Liver (tissue), 9 donors: ENCODE results near the gene USP44. TPM values are rescaled to one million over a fixed set of nuclear protein-coding genes. Genes with fewer than 3 reads are reported as not detected.

Source experiments
- DNase-seq: peaks from one replicate; pipeline ENCODE4 v3.0.0-alpha.2; 2017; ENCODE audit warnings: low spot score
- H3K27ac ChIP-seq, 2 donors: one replicate each; pipeline ENCODE4 v1.7.0; 2013; ENCODE audit warnings: inconsistent platforms in 2 of 2, low read length in 2 of 2, control low read depth in 1 of 2, low read depth in 1 of 2, mild to moderate bottlenecking in 1 of 2
- H3K27me3 ChIP-seq, 4 donors: one replicate each; pipeline versions ENCODE4 v1.6.1 to v1.7.0; 2013; ENCODE audit warnings: low read length in 3 of 4, inconsistent platforms in 1 of 4, mild to moderate bottlenecking in 1 of 4, moderate library complexity in 1 of 4; ENCODE audit not compliant: control insufficient read depth in 4 of 4, insufficient read depth in 4 of 4
- H3K36me3 ChIP-seq, 4 donors: one replicate each; pipeline versions ENCODE4 v1.6.1 to v1.7.0; 2013; ENCODE audit warnings: low read length in 3 of 4, mild to moderate bottlenecking in 3 of 4, low read depth in 1 of 4, moderate library complexity in 1 of 4; ENCODE audit not compliant: control insufficient read depth in 4 of 4, insufficient read depth in 3 of 4
- H3K4me1 ChIP-seq, 4 donors: one replicate each; pipeline versions ENCODE4 v1.6.1 to v1.7.0; 2013; ENCODE audit warnings: low read length in 3 of 4, mild to moderate bottlenecking in 3 of 4, moderate library complexity in 1 of 4; ENCODE audit not compliant: control insufficient read depth in 4 of 4, insufficient read depth in 4 of 4
- H3K4me3 ChIP-seq, 3 donors: one replicate each; pipeline versions ENCODE4 v1.6.1 to v1.7.0; 2013; ENCODE audit warnings: low read length in 3 of 3, control low read depth in 1 of 3, low read depth in 1 of 3, mild to moderate bottlenecking in 1 of 3
- H3K9ac ChIP-seq, 2 donors: one replicate each; pipeline ENCODE4 v1.7.0; 2013; ENCODE audit warnings: low read length in 2 of 2, mild to moderate bottlenecking in 2 of 2, moderate library complexity in 2 of 2, control low read depth in 1 of 2, low read depth in 1 of 2
- H3K9me3 ChIP-seq, 4 donors: one replicate each; pipeline versions ENCODE4 v1.6.1 to v1.7.0; 2013; ENCODE audit warnings: low read length in 3 of 4; ENCODE audit not compliant: control insufficient read depth in 4 of 4
- EGR1 ChIP-seq, 2 donors: IDR thresholded peaks; 2 replicates each; pipeline ENCODE4 v1.6.1; 2016 to 2018; ENCODE audit warnings: antibody characterized with exemption in 2 of 2, low read depth in 2 of 2
- FOXA1 ChIP-seq: IDR thresholded peaks from 2 replicates; pipeline ENCODE4 v1.6.1; 2016; ENCODE audit warnings: antibody characterized with exemption
- FOXA2 ChIP-seq: IDR thresholded peaks from 2 replicates; pipeline ENCODE4 v1.6.1; 2016; ENCODE audit warnings: antibody characterized with exemption
- GABPA ChIP-seq, 2 donors: IDR thresholded peaks in 1 of 2; conservative IDR thresholded peaks in 1 of 2; 2 replicates each; pipeline ENCODE4 v1.6.1; 2016; ENCODE audit warnings: antibody characterized with exemption in 2 of 2, mild to moderate bottlenecking in 1 of 2, moderate library complexity in 1 of 2
- HNF4A ChIP-seq, 2 donors: conservative IDR thresholded peaks; 2 replicates each; pipeline ENCODE4 v1.6.1; 2016; ENCODE audit warnings: antibody characterized with exemption in 2 of 2, mild to moderate bottlenecking in 2 of 2
- HNF4G ChIP-seq: IDR thresholded peaks from 2 replicates; pipeline ENCODE4 v1.6.1; 2016; ENCODE audit warnings: antibody characterized with exemption
- JUND ChIP-seq, 2 donors: IDR thresholded peaks; 2 replicates each; pipeline ENCODE4 v1.6.1; 2016; ENCODE audit warnings: antibody characterized with exemption in 2 of 2
- NR2F2 ChIP-seq: IDR thresholded peaks from 2 replicates; pipeline ENCODE4 v1.6.1; 2016; ENCODE audit warnings: antibody characterized with exemption
- RXRA ChIP-seq, 2 donors: IDR thresholded peaks; 2 replicates each; pipeline ENCODE4 v1.6.1; 2017 to 2018; ENCODE audit warnings: antibody characterized with exemption in 2 of 2, mild to moderate bottlenecking in 1 of 2
- SP1 ChIP-seq: IDR thresholded peaks from 2 replicates; pipeline ENCODE4 v1.6.1; 2018; ENCODE audit warnings: antibody characterized with exemption, mild to moderate bottlenecking
- TAF1 ChIP-seq: conservative IDR thresholded peaks from 2 replicates; pipeline ENCODE4 v1.6.1; 2016; ENCODE audit warnings: antibody characterized with exemption, mild to moderate bottlenecking
- YY1 ChIP-seq: IDR thresholded peaks from 2 replicates; pipeline ENCODE4 v1.6.1; 2016; ENCODE audit warnings: antibody characterized with exemption, mild to moderate bottlenecking
- WGBS: extraction: QIAGEN DNeasy Blood & Tissue Kit; methylation state at CpG from one replicate; pipeline ENCODE4 v1.1.7; 2013; 5-methylcytosine and 5-hydroxymethylcytosine counted together
- polyA plus RNA-seq, 2 donors: library from polyadenylated mRNA; stranded (reverse) in 1 of 2; unstranded in 1 of 2; fragments of 200-250 nt in 1 of 2; fragments of >200 nt in 1 of 2; fragmentation: Nextera tagmentation in 1 of 2; extraction: Ambion mirVana in 1 of 2; gene quantifications; one replicate each; pipeline versions ENCODE4 v1.2.1 to v1.2.3, GENCODE V29; 2013 to 2015
- total RNA-seq, 2 donors: library from RNA; depleted of rRNA; stranded (reverse); fragments of >200 nt; gene quantifications; one replicate each; pipeline ENCODE4 v1.2.3, GENCODE V29; 2014
- TF ChIP-seq, protein P1 (sequence below): IDR thresholded peaks from 2 replicates; pipeline ENCODE4 v1.6.1; 2016; ENCODE audit warnings: antibody characterized with exemption, mild to moderate bottlenecking
- TF ChIP-seq, protein P2 (sequence below): fragments of 150-350 bp; IDR thresholded peaks from 2 replicates; pipeline ENCODE4 v1.5.1; 2017; ENCODE audit warnings: improper control_type of control experiment, low read depth, low read length; ENCODE audit not compliant: missing input control
- TF ChIP-seq, protein P3 (sequence below): IDR thresholded peaks from 2 replicates; pipeline ENCODE4 v1.6.1; 2016; ENCODE audit warnings: antibody characterized with exemption
- TF ChIP-seq, protein P4 (sequence below): IDR thresholded peaks from 2 replicates; pipeline ENCODE4 v1.6.1; 2016; ENCODE audit warnings: antibody characterized with exemption
- donor health status: healthy.
- donor health status: healthy.
- donor health status: healthy.
- donor health status: healthy.
- donor health status: healthy.

The USP44 gene
- total and polyA plus RNA-seq, 4 donors: 0.03 to 0.33 (median 0.14) TPM; not detected in 1

DNA sequence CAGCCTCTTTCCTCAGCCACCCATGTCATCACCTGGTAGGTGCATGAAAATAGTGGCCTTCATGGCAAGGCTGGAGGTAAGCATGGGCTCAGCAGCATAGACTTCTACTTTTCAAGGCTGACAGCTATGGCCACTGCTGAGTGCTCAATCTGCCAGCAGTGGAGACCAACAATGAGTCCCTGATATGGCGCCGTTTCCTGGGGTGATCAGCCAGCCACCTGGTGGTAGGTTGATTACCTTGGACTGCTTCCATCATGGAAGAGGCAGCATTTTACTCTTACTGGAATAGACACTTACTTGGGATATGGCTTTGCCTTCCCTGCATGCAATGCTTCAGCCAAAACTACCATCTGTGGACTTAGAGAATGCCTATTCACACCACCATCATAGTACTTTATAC lies 39.5 kb upstream of the USP44 start:
- no peaks in the 10 kb centered on the region for H3K36me3 ChIP-seq
- no peak overlapping the region for H3K4me3 ChIP-seq
- H3K9ac ChIP-seq: no peak overlapping the region
- DNase-seq: no peak
- H3K9me3 ChIP-seq: no peaks in the 10 kb centered on the region
- H3K27ac ChIP-seq: no peak overlapping the region
- 89% methylated on average over 2 of the region's 2 CpGs for WGBS
- H3K27me3 ChIP-seq: no peaks in the 10 kb centered on the region
- no peaks in the 10 kb centered on the region for H3K4me1 ChIP-seq
- TF ChIP-seq, protein P1, sequence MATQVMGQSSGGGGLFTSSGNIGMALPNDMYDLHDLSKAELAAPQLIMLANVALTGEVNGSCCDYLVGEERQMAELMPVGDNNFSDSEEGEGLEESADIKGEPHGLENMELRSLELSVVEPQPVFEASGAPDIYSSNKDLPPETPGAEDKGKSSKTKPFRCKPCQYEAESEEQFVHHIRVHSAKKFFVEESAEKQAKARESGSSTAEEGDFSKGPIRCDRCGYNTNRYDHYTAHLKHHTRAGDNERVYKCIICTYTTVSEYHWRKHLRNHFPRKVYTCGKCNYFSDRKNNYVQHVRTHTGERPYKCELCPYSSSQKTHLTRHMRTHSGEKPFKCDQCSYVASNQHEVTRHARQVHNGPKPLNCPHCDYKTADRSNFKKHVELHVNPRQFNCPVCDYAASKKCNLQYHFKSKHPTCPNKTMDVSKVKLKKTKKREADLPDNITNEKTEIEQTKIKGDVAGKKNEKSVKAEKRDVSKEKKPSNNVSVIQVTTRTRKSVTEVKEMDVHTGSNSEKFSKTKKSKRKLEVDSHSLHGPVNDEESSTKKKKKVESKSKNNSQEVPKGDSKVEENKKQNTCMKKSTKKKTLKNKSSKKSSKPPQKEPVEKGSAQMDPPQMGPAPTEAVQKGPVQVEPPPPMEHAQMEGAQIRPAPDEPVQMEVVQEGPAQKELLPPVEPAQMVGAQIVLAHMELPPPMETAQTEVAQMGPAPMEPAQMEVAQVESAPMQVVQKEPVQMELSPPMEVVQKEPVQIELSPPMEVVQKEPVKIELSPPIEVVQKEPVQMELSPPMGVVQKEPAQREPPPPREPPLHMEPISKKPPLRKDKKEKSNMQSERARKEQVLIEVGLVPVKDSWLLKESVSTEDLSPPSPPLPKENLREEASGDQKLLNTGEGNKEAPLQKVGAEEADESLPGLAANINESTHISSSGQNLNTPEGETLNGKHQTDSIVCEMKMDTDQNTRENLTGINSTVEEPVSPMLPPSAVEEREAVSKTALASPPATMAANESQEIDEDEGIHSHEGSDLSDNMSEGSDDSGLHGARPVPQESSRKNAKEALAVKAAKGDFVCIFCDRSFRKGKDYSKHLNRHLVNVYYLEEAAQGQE: no peak
- TF ChIP-seq, protein P2, sequence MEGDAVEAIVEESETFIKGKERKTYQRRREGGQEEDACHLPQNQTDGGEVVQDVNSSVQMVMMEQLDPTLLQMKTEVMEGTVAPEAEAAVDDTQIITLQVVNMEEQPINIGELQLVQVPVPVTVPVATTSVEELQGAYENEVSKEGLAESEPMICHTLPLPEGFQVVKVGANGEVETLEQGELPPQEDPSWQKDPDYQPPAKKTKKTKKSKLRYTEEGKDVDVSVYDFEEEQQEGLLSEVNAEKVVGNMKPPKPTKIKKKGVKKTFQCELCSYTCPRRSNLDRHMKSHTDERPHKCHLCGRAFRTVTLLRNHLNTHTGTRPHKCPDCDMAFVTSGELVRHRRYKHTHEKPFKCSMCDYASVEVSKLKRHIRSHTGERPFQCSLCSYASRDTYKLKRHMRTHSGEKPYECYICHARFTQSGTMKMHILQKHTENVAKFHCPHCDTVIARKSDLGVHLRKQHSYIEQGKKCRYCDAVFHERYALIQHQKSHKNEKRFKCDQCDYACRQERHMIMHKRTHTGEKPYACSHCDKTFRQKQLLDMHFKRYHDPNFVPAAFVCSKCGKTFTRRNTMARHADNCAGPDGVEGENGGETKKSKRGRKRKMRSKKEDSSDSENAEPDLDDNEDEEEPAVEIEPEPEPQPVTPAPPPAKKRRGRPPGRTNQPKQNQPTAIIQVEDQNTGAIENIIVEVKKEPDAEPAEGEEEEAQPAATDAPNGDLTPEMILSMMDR: no peak
- TF ChIP-seq FOXA1 (no peak), YY1 (no peak), HNF4A (conservative IDR thresholded peaks at IDR 0.05) (no peak), FOXA2 (no peak), TAF1 (no peak), EGR1 (IDR thresholded peaks at IDR 0.05; ENCODE audit: low read depth in 2 of 2) (no peak), HNF4G (no peak), JUND (IDR thresholded peaks at IDR 0.05) (no peak)
- TF ChIP-seq, protein P3, sequence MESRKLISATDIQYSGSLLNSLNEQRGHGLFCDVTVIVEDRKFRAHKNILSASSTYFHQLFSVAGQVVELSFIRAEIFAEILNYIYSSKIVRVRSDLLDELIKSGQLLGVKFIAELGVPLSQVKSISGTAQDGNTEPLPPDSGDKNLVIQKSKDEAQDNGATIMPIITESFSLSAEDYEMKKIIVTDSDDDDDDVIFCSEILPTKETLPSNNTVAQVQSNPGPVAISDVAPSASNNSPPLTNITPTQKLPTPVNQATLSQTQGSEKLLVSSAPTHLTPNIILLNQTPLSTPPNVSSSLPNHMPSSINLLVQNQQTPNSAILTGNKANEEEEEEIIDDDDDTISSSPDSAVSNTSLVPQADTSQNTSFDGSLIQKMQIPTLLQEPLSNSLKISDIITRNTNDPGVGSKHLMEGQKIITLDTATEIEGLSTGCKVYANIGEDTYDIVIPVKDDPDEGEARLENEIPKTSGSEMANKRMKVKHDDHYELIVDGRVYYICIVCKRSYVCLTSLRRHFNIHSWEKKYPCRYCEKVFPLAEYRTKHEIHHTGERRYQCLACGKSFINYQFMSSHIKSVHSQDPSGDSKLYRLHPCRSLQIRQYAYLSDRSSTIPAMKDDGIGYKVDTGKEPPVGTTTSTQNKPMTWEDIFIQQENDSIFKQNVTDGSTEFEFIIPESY: no peak

DNA sequence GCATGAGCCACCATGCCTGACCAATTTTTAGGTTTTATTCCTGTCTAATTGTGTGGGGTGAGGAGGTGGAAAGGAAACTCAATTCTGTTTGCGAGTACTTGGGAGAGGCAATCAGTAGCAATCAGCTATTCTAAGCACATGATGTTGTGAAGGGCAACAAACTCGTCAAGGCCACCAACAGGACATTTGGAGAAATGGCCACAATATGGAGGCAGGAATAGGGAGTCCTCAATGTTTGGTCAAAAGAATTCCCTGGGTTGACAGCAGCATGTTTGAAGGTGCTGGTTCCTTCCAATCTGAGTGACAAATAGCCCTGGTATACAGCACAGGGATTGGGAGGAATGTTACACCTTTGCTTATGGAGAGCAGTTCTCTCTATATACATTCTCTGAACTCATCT lies 32.7 kb upstream of the USP44 start:
- no peaks in the 10 kb centered on the region for H3K27me3 ChIP-seq
- no peak overlapping the region for H3K9ac ChIP-seq
- no peaks in the 10 kb centered on the region for H3K4me1 ChIP-seq
- H3K4me3 ChIP-seq: no peak overlapping the region
- H3K9me3 ChIP-seq: no peaks in the 10 kb centered on the region
- H3K36me3 ChIP-seq: no peaks in the 10 kb centered on the region
- DNase-seq: no peak
- 85% methylated on average over 2 of the region's 2 CpGs for WGBS
- H3K27ac ChIP-seq: no peak overlapping the region
- TF ChIP-seq, protein P4, sequence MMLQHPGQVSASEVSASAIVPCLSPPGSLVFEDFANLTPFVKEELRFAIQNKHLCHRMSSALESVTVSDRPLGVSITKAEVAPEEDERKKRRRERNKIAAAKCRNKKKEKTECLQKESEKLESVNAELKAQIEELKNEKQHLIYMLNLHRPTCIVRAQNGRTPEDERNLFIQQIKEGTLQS: no peak
- TF ChIP-seq RXRA (IDR thresholded peaks at IDR 0.05): no peak
- TF ChIP-seq, protein P3: no peak
- TF ChIP-seq, protein P2: no peak
- TF ChIP-seq TAF1: no peak
- TF ChIP-seq, protein P1: no peak
- TF ChIP-seq FOXA1: no peak
- no peak for TF ChIP-seq SP1
- no peak for TF ChIP-seq JUND (IDR thresholded peaks at IDR 0.05)
- TF ChIP-seq NR2F2: no peak
- TF ChIP-seq GABPA (IDR thresholded peaks at IDR 0.05 in 1 of 2, conservative IDR thresholded peaks at IDR 0.05 in 1 of 2): no peak
- TF ChIP-seq HNF4G: no peak
